Suppressor macrophage (primary cell): Measurements from ENCODE around the gene ME2.
"Not testable (repeated sequence)": the region's sequence is repeated elsewhere in the genome, so short reads cannot be mapped to it uniquely, and the experiment has no call there.

Experiments
- DNase-seq, 4 experiments: peaks; one replicate each; pipeline ENCODE4 v3.0.0-alpha.2; 2020 to 2022

ME2 gene

GRCh38 chr18:50977037-50977760, 98.3 kb downstream of the ME2 start:
- no peak for DNase-seq

- DNase-seq, result peak in 2 of 4 experiments; percentile 35 to 39
Measured at GRCh38 chr18:50981381-50981780, 102.5 kb downstream of the ME2 start.

GRCh38 chr18:50982086-50982801, 103.3 kb downstream of the ME2 start:
- DNase-seq, result no peak

- DNase-seq, result no peak
Measured at GRCh38 chr18:50982802-50983179, 103.9 kb downstream of the ME2 start.

- no peak for DNase-seq
Measured at GRCh38 chr18:50986360-50987087, 107.6 kb downstream of the ME2 start.

- DNase-seq, result no peak
Measured at GRCh38 chr18:50987261-50987660, 108.3 kb downstream of the ME2 start.

- no peak for DNase-seq
Measured at GRCh38 chr18:50989711-50990110, 110.8 kb downstream of the ME2 start.

GRCh38 chr18:50992351-50992762, 113.4 kb downstream of the ME2 start:
- DNase-seq, result no peak

GRCh38 chr18:50994031-50994430, 115.1 kb downstream of the ME2 start:
- DNase-seq, result no peak

- not testable (repeated sequence) for DNase-seq
Measured at GRCh38 chr18:51003174-51003573, 124.3 kb downstream of the ME2 start.
